Suppressor macrophage treated with lipopolysaccharide for 1 hour (primary cell): ENCODE data around the gene GOLGA6L9.
"Not testable (repeated sequence)": the region's sequence is repeated elsewhere in the genome, so short reads cannot be mapped to it uniquely, and the experiment has no call there.

ENCODE experiments used
- DNase-seq, 3 donors: peaks; one replicate each; pipeline ENCODE4 v3.0.0-alpha.2; 2020 to 2022

Gene GOLGA6L9

DNA sequence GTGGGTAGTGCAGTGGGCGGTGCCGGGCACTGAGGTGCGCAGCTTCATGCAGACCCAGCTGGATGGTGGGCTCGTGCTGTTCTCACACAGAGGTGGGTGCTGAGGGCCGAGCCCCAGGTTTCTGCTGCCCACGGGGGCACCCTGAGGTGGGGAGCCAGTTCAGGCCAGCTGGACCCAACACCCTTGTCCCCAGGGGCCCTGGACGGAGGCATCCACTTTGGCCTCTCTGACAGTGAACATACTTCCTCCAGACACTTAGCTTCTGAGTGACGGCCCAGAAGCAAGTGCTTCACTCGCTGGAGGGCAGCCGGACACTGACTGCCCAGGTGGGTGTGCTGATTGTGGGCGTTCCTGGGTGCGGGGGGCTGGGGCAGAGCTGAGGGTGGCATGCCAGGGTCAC is 39.8 kb downstream of the GOLGA6L9 start:
- not testable (repeated sequence) for DNase-seq

DNA sequence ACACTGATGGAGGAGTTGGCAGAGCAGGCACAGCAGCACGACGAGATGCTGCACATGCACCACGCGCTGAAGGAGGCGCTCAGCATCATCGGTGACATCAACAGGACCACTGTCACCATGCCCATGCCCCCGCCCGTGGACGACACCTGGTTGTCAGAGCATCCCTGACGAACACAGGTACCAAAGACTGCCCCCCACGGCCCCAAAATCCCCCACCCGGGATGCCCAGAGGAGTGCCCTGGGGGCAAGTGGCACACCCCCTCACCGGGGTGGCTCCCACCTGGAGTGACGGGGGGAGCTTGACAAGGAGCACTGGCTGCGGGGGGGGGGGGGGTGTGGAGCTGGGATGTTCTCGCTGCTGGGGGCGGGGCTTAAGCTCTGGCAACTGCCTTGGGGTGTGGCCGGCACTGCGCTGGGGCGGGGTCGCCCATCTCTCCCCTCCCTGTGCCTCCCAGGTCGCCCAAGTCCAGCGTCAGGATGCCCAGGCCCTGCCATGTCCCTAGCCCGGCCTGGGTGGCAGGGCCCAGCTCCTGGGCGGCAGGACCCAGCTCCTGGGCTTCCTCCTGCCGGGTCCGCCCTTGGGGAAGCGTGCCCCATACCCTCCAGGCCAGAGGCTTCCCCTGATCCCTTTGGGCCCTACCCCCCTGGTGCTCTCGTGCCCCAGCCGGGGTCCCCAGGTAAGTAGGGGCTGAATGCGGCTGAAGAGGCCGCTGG is 42.8 kb downstream of the GOLGA6L9 start:
- DNase-seq = not testable (repeated sequence)

DNA sequence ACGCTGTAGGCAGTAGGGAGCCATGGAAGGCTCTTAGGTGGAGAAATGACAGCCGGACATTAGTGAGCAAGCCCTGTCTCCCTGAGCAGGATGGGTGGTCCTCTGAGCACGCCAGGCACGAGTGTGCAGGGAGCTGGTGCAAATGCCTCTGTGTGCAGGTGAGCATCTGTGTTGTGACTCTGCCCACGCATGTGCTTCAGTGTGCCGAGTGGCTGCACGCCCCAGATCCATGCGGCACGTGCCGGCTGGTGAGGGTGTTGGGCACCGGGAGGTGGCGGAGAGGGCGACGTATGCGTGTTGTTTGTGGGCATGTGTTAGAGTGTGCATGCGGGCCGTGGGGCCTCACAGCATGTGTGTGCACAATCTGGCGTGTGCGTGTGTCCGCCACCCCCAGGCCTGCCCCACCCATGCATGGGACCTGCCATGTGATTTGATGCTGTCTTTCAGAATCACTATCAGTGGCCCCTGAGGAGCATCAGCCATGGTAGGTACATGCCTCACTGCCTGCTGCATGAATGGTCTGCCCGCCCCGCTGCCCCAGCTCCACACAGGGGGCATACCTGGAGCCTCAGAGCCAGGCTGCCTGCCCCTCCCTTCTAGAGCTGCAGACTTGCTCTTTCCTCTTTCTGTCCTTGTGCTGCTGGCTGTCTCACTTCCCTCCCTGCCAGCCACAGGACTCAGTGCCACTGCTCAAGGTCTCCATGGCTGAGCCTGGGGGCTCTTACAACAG is 45.1 kb downstream of the GOLGA6L9 start:
- not testable (repeated sequence) for DNase-seq

DNA sequence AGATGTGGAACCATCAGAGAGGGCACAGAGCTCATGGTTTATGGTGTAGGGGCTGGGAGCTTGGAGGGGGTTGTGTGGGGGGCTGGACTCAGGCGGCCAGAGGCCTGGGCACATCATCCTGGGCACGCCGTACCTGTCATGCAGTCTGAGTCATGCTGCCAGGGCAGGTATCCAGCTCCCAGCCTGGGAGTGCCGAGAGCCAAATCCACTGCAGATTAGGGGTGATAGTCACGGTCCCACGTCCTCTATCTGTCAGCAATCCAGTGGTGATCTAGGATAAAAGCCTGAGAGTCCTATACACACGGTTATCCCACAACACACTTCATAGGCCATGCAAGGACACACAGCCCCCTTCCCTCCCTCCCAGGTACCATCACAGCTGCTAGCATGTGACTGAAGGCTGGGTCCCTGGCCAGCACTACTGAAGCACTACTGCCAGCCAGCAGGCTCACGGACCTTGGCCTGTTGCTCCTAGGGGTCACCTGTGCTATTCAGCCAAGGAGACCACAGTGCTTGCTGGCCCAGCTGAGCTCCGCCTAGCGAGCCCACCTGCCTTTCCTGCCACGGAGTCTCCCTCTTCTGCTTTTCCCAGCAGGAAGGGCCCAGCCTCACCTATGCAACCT is 45.8 kb downstream of the GOLGA6L9 start:
- DNase-seq = not testable (repeated sequence)

DNA sequence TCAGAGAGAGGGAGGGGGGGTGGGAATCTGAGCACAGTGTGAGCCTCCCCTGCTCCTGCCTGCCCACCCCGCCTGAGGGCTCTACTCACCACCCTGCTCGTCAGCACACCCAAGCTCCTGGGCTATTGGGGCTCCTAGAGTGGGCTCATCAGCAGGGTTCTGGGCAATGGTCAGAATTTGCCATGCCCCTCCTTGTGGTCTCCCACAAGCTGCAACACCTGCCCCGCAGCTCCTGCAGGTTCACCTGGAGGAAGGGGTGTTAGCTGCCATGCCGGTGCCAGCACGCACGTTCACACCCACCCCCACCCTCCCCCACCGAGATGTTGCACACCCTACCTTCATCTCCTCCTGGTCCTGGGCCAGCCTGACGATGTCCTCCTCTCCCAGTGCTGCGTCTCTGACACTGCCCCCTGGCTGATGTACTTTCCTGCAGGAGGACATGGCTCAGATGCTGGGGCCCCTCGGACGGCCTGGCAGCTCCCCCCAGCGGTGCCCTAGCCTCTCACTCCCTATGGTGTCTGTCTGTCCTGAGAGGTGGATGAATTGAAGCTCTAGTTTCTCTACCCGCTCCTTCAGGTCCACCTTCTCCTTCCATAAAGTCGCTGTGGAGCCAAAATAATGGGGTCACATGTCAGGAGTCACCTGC is 47.2 kb downstream of the GOLGA6L9 start:
- not testable (repeated sequence) for DNase-seq

DNA sequence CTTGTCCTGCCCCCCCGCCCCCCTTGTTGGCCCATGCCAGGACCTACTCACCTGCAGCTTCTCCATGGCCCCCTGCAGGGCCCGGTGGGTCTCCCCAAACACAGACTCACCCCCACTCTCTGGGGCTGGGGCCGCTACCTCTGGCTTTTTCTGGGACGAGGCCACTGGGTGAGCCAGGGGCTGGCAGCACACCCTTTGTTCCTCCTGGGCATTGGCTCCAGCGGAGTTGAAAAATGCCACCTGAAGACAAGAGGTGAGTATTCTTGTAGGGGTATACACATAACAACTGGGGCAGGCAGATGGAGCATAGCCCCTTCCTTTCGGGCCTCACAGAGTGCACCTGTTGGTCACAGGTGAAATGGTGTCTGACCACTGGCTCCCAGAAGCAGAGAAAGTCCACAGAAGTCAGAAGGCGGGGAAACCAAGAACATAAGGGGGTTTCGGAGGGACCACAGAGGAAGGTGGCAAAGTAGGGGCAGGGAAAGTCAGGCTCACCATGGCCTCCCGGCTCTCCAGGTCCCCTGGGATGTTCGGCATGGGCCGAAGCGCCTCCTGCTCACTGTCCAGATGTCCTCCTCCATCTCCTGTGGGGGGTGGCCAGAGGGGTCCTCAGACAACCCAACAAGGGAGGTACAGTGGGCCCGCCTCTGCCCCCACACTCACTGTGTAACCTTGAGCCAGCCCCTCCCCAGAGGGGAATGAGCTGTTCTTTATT is 47.9 kb downstream of the GOLGA6L9 start:
- DNase-seq = not testable (repeated sequence)
